ENCODE measurements around the gene RAB17.

GRCh38 chr2:237585590-237586221 lies 4.8 kb downstream of the RAB17 start:
- TF ChIP-seq CTCF (IDR thresholded peaks at IDR 0.05; ENCODE audit: low read depth, low read length), result no peak
- TF ChIP-seq EZH2phosphoT487 (IDR thresholded peaks at IDR 0.05; ENCODE audit: low read depth), result no peak

Measured in OCI-LY3 (cell line).